GOT3 (cell line): Measurements from ENCODE around the gene CPED1.
"Not testable (repeated sequence)": the region's sequence is repeated elsewhere in the genome, so short reads cannot be mapped to it uniquely, and the experiment has no call there.

ENCODE experiments used
- DNase-seq: peaks from one replicate; lab custom pipeline; 2025; ENCODE audit warnings: mixed read lengths; lab: John Stamatoyannopoulos, UW

Gene CPED1

GRCh38 chr7:121251367-121251766 lies 262.9 kb downstream of the CPED1 start:
- not testable (repeated sequence) for DNase-seq

- DNase-seq = not testable (repeated sequence)
Observed at GRCh38 chr7:121252523-121253235, 264.2 kb downstream of the CPED1 start.

- DNase-seq = no peak
Observed at GRCh38 chr7:121259826-121260225, 271.3 kb downstream of the CPED1 start.

GRCh38 chr7:121261207-121261884 lies 272.8 kb downstream of the CPED1 start:
- no peak for DNase-seq

GRCh38 chr7:121262221-121262620 lies 273.7 kb downstream of the CPED1 start:
- no peak for DNase-seq

GRCh38 chr7:121262969-121263368 lies 274.5 kb downstream of the CPED1 start:
- DNase-seq = no peak

- DNase-seq = no peak
Observed at GRCh38 chr7:121266307-121266894, 277.9 kb downstream of the CPED1 start.

- no peak for DNase-seq
Observed at GRCh38 chr7:121267612-121268011, 279.1 kb downstream of the CPED1 start.

- no peak for DNase-seq
Observed at GRCh38 chr7:121269798-121270197, 281.3 kb downstream of the CPED1 start.

GRCh38 chr7:121271098-121271497 lies 282.6 kb downstream of the CPED1 start:
- no peak for DNase-seq

- DNase-seq = no peak
Observed at GRCh38 chr7:121271916-121272315, 283.4 kb downstream of the CPED1 start.

- no peak for DNase-seq
Observed at GRCh38 chr7:121272676-121273075, 284.2 kb downstream of the CPED1 start.

GRCh38 chr7:121273467-121274167 lies 285.1 kb downstream of the CPED1 start:
- DNase-seq = no peak

GRCh38 chr7:121274467-121274866 lies 286.0 kb downstream of the CPED1 start:
- DNase-seq = no peak

GRCh38 chr7:121275204-121275603 lies 286.7 kb downstream of the CPED1 start:
- DNase-seq = no peak

GRCh38 chr7:121276313-121276712 lies 287.8 kb downstream of the CPED1 start:
- DNase-seq = no peak

GRCh38 chr7:121278120-121279021 lies 289.9 kb downstream of the CPED1 start:
- DNase-seq = no peak

- DNase-seq = no peak
Observed at GRCh38 chr7:121279060-121279620, 290.6 kb downstream of the CPED1 start.

GRCh38 chr7:121279822-121280221 lies 291.3 kb downstream of the CPED1 start:
- no peak for DNase-seq

- DNase-seq = no peak
Observed at GRCh38 chr7:121280656-121281055, 292.1 kb downstream of the CPED1 start.

GRCh38 chr7:121282129-121282528 lies 293.6 kb downstream of the CPED1 start:
- DNase-seq = no peak
